ENCODE results near the gene NUCB2. TPM values are rescaled to one million over a fixed set of nuclear protein-coding genes. Genes with fewer than 3 reads are reported as not detected.

The NUCB2 gene
- total and polyA plus RNA-seq, 2 of the 8 experiments (the other 6 are each of a cell fraction or from before 2014, with no cell fraction given): 9.0 to 34.2 TPM

DNA sequence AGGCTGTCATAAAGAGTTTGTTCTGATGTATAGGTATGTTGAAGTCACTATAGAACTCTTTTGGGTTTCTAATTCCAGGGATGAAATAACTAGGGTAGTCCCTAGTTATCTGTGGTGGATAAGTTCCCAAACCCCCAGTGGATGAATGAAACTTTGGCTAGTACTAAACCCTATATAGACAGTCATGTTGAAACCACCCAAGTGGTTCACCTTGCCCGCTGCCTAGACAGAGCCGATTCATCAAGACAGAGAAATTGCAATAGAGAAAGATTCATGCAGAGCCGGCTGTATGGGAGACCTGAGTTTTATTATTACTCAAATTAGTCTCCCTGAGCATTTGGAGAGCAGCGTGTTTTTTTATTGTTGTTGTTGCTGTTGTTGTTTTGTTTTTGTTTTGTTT is 23.8 kb upstream of the NUCB2 start:
- DNase-seq (ENCODE audit: low read depth in 1 of 2, low spot score in 2 of 2) (no peak), FAIRE-seq (no peak)
- Histone ChIP-seq H4K20me1 (replicated peaks in 1 of 2; ENCODE audit: control insufficient read depth in 1 of 2, insufficient read depth in 2 of 2, low read length in 2 of 2) (no peaks in the 10 kb centered on the region), H4K91ac (replicated peaks; ENCODE audit: insufficient read length, low read length) (no peak overlapping the region), H3K9me3 (ENCODE audit: insufficient read depth in 2 of 2, low read depth in 1 of 2, low read length in 1 of 2) (no peaks in the 10 kb centered on the region), H3K56ac (replicated peaks; ENCODE audit: insufficient read length, low read depth, low read length) (no peak overlapping the region), H3K27ac (ENCODE audit: low read depth, low read length) (no peak overlapping the region), H3K14ac (ENCODE audit: insufficient read length) (no peak overlapping the region), H2BK5ac (ENCODE audit: low read depth, low read length) (no peak overlapping the region), H3K18ac (ENCODE audit: extremely low read depth, low read length) (no peak overlapping the region), H3K4me1 (replicated peaks in 1 of 4; ENCODE audit: control insufficient read depth in 3 of 4, insufficient read depth in 4 of 4, low read length in 3 of 4) (no peaks in the 10 kb centered on the region), H3K23ac (ENCODE audit: insufficient read length) (no peak overlapping the region), H4K8ac (ENCODE audit: extremely low read depth, insufficient read depth, low read length) (no peak overlapping the region), H2BK20ac (ENCODE audit: low read length) (no peak overlapping the region), H3K23me2 (ENCODE audit: low read depth, low read length) (no peaks in the 10 kb centered on the region), H2AK5ac (ENCODE audit: low read depth, low read length) (no peak overlapping the region), H3K79me2 (ENCODE audit: control insufficient read depth in 1 of 2, insufficient read depth in 2 of 2, low read length in 2 of 2) (no peaks in the 10 kb centered on the region), H3K4me2 (ENCODE audit: insufficient read depth in 1 of 2, low read depth in 2 of 2, low read length in 2 of 2) (no peak overlapping the region), H3K4me3 (ENCODE audit: extremely low read depth in 1 of 4, insufficient read depth in 2 of 4, low read depth in 3 of 4, low read length in 4 of 4) (no peak overlapping the region), H2BK15ac (ENCODE audit: low read length) (no peak overlapping the region), H2BK120ac (replicated peaks; ENCODE audit: low read depth, low read length) (no peak overlapping the region), H3K27me3 (replicated peaks in 1 of 4; ENCODE audit: control insufficient read depth in 3 of 4, extremely low read depth in 1 of 4, insufficient read depth in 3 of 4, low read length in 3 of 4) (no peaks in the 10 kb centered on the region), H3K79me1 (ENCODE audit: low read depth, low read length) (no peaks in the 10 kb centered on the region), H3K4ac (replicated peaks; ENCODE audit: insufficient read length, low read depth, low read length) (no peak overlapping the region), H3K36me3 (ENCODE audit: control insufficient read depth in 2 of 4, insufficient read depth in 4 of 4, low read length in 3 of 4) (no peaks in the 10 kb centered on the region), H3K9ac (replicated peaks in 1 of 4; ENCODE audit: extremely low read depth in 1 of 4, low read depth in 3 of 4, low read length in 3 of 4) (no peak overlapping the region), H2BK12ac (ENCODE audit: low read depth, low read length) (no peak overlapping the region), H2AFZ (ENCODE audit: low read length) (no peak overlapping the region), H4K5ac (ENCODE audit: insufficient read length, low read depth, low read length) (no peak overlapping the region)
- ChIA-PET POLR2A (ENCODE audit: partially characterized antibody) (no interaction called here), CTCF (ENCODE audit: partially characterized antibody) (no interaction called here)
- no peak for TF ChIP-seq CBX8 (IDR thresholded peaks at IDR 0.05; ENCODE audit: borderline replicate concordance, low read depth, low read length)
- TF ChIP-seq POLR2A (IDR thresholded peaks at IDR 0.05; ENCODE audit: control extremely low read depth in 1 of 2, low read depth in 2 of 2, low read length in 2 of 2): no peak
- no peak for TF ChIP-seq CTCF (IDR thresholded peaks at IDR 0.05; ENCODE audit: control extremely low read depth in 1 of 3, insufficient read depth in 1 of 3, low read depth in 1 of 3, low read length in 3 of 3)
- TF ChIP-seq POU5F1 (IDR thresholded peaks at IDR 0.05; ENCODE audit: low read depth, low read length): no peak
- TF ChIP-seq SP2 (IDR thresholded peaks at IDR 0.05; ENCODE audit: low read length): no peak
- TF ChIP-seq CREB1 (IDR thresholded peaks at IDR 0.05): no peak
- TF ChIP-seq CTBP2 (IDR thresholded peaks at IDR 0.05; ENCODE audit: borderline replicate concordance, insufficient read depth, insufficient read length, low read length): no peak
- TF ChIP-seq TCF12 (IDR thresholded peaks at IDR 0.05; ENCODE audit: low read depth, low read length): no peak
- WGBS, 2 experiments (ENCODE audit: extremely low coverage in 1 of 2, insufficient coverage in 1 of 2, insufficient read length in 1 of 2, insufficient replicate concordance in 2 of 2, low coverage in 1 of 2, low lambda C conversion rate in 2 of 2, missing lambda C conversion rate in 1 of 2): 77% methylated on average over 4 of the region's 4 CpGs; no CpG with 5 or more reads in 1 of the 2 experiments

Data from H1 (cell line).